Keratinocyte (primary cell): Measurements from ENCODE around the gene NRG3. TPM values are rescaled to one million over a fixed set of nuclear protein-coding genes. Genes with fewer than 3 reads are reported as not detected.

Experiments used
- DNase-seq: peaks from one replicate; pipeline ENCODE4 v3.0.0-alpha.2; 2011; ENCODE audit warnings: low read depth, missing footprints, low spot score
- FAIRE-seq: peaks from 2 replicates; lab custom pipeline; 2011; peaks lifted over from hg19 to GRCh38; lab: Jason Lieb, UNC
- H2AFZ ChIP-seq: 2 replicates; pipeline ENCODE4 v1.6.0; 2012; ENCODE audit warnings: low read length, control low read depth, inconsistent platforms; ENCODE audit not compliant: control insufficient read depth
- H3K27ac ChIP-seq: 2 replicates; pipeline ENCODE4 v1.5.1; 2011; ENCODE audit warnings: low read length; ENCODE audit not compliant: control insufficient read depth, insufficient read depth
- H3K27me3 ChIP-seq: 3 replicates; pipeline ENCODE4 v1.6.0; 2011; ENCODE audit warnings: low read length; ENCODE audit not compliant: control insufficient read depth, insufficient read depth; ENCODE audit errors: extremely low read depth
- H3K36me3 ChIP-seq, 2 experiments: 2 replicates in 1 of 2; 3 replicates in 1 of 2; pipeline ENCODE4 v1.5.1; 2011; ENCODE audit warnings: low read length in 2 of 2, mild to moderate bottlenecking in 1 of 2; ENCODE audit not compliant: control insufficient read depth in 2 of 2, insufficient read depth in 2 of 2; ENCODE audit errors: extremely low read depth in 1 of 2
- H3K4me1 ChIP-seq: 3 replicates; pipeline ENCODE4 v1.5.1; 2011; ENCODE audit warnings: low read length; ENCODE audit not compliant: control insufficient read depth, insufficient read depth; ENCODE audit errors: extremely low read depth
- H3K4me2 ChIP-seq: 3 replicates; pipeline ENCODE4 v1.6.0; 2011; ENCODE audit warnings: low read depth, low read length; ENCODE audit not compliant: control insufficient read depth, insufficient read depth; ENCODE audit errors: extremely low read depth
- H3K4me3 ChIP-seq, 3 experiments: fragments of 200-600 bp in 1 of 3; sonication (generic) in 1 of 3; 2 replicates in 2 of 3; 3 replicates in 1 of 3; pipeline ENCODE4 v1.5.1; 2011 to 2016; ENCODE audit warnings: low read length in 3 of 3, mild to moderate bottlenecking in 3 of 3, control low read depth in 2 of 3, inconsistent platforms in 1 of 3, low read depth in 1 of 3, mixed read lengths in 1 of 3, mixed run types in 1 of 3, moderate library complexity in 1 of 3; ENCODE audit not compliant: control insufficient read depth in 2 of 3, insufficient read depth in 2 of 3; ENCODE audit errors: extremely low read depth in 1 of 3
- H3K79me2 ChIP-seq: 2 replicates; pipeline ENCODE4 v1.6.0; 2012; ENCODE audit warnings: low read length; ENCODE audit not compliant: control insufficient read depth, insufficient read depth
- H3K9ac ChIP-seq: 3 replicates; pipeline ENCODE4 v1.6.0; 2011; ENCODE audit warnings: low read length; ENCODE audit not compliant: control insufficient read depth, insufficient read depth; ENCODE audit errors: extremely low read depth
- H3K9me1 ChIP-seq: 3 replicates; pipeline ENCODE4 v1.6.0; 2011; ENCODE audit warnings: low read length; ENCODE audit not compliant: control insufficient read depth, insufficient read depth; ENCODE audit errors: extremely low read depth
- H3K9me3 ChIP-seq: 2 replicates; pipeline ENCODE4 v1.5.1; 2012; ENCODE audit warnings: low read depth, low read length; ENCODE audit not compliant: control insufficient read depth
- H4K20me1 ChIP-seq: 3 replicates; pipeline ENCODE4 v1.6.0; 2011; ENCODE audit warnings: low read length; ENCODE audit not compliant: control insufficient read depth, insufficient read depth; ENCODE audit errors: extremely low read depth
- EZH2 ChIP-seq: IDR thresholded peaks from one replicate; pipeline ENCODE4 v1.6.1; 2012; ENCODE audit warnings: inconsistent platforms, mild to moderate bottlenecking, low read length, moderate library complexity
- dilution Hi-C: fragments of 300-500 bp; cut with MboI; formaldehyde crosslinking; loops from one replicate; pipeline ENCODE4 v1.7.0; 2020; ENCODE audit warnings: low sequenced_read_pairs; ENCODE audit not compliant: extremely low pct_ligation_motif_present
- polyA plus RNA-seq, 5 experiments: library from polyadenylated mRNA; depleted of rRNA in 3 of 5; stranded (reverse) in 3 of 5; stranded (forward) in 1 of 5; unstranded in 1 of 5; fragments of >200 nt; gene quantifications; 1 replicate in 1 of 5; 2 replicates in 3 of 5; 3 replicates in 1 of 5; pipeline versions ENCODE4 v1.2.1 to v1.2.3, GENCODE V29; 2011 to 2012; ENCODE audit warnings: missing spikeins in 2 of 5, low read depth in 1 of 5, low replicate concordance in 1 of 5
- TF ChIP-seq, protein P1 (sequence below), 3 experiments: IDR thresholded peaks in 1 of 3; conservative IDR thresholded peaks in 1 of 3; optimal IDR thresholded peaks in 1 of 3; 2 replicates in 2 of 3; 3 replicates in 1 of 3; pipeline versions ENCODE3 to v1.5.1; 2011; ENCODE audit warnings: low read length in 3 of 3, mild to moderate bottlenecking in 3 of 3, moderate library complexity in 2 of 3, control low read depth in 1 of 3, inconsistent platforms in 1 of 3; ENCODE audit not compliant: insufficient read depth in 2 of 3; ENCODE audit errors: extremely low read depth in 1 of 3

Gene NRG3
- polyA plus RNA-seq, 1 donor (not counting 4 experiments of a cell fraction or from before 2014, with no cell fraction given): not detected

DNA sequence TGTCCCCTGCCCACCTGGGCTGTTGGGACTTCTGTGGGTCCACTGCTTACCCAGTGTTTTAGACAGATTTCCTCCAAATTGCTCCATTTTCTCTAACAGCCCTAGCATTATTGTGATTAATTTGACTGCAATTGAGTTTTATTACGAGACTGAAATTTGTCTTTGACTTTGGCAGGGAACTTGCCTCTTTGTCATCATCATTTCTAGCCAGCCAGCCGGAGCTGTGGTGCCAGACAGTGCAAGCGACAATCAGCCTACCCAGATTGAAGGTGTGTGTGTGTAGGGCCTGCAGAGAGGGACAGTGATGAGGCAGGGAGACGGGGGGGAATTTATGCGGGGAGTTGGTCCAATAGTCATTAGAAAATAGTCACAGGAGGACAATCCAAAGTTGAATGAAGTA, 743.0 kb downstream of the NRG3 start:
- no peak overlapping the region for H3K27ac ChIP-seq
- FAIRE-seq (no peak), DNase-seq (no peak)
- no peaks in the 10 kb centered on the region for H3K9me1 ChIP-seq
- dilution Hi-C loops: no loop called here
- no peaks in the 10 kb centered on the region for H3K4me1 ChIP-seq
- no peaks in the 10 kb centered on the region for H3K36me3 ChIP-seq
- no peak overlapping the region for H2AFZ ChIP-seq
- no peak overlapping the region for H3K9ac ChIP-seq
- TF ChIP-seq EZH2: no peak
- TF ChIP-seq, protein P1, sequence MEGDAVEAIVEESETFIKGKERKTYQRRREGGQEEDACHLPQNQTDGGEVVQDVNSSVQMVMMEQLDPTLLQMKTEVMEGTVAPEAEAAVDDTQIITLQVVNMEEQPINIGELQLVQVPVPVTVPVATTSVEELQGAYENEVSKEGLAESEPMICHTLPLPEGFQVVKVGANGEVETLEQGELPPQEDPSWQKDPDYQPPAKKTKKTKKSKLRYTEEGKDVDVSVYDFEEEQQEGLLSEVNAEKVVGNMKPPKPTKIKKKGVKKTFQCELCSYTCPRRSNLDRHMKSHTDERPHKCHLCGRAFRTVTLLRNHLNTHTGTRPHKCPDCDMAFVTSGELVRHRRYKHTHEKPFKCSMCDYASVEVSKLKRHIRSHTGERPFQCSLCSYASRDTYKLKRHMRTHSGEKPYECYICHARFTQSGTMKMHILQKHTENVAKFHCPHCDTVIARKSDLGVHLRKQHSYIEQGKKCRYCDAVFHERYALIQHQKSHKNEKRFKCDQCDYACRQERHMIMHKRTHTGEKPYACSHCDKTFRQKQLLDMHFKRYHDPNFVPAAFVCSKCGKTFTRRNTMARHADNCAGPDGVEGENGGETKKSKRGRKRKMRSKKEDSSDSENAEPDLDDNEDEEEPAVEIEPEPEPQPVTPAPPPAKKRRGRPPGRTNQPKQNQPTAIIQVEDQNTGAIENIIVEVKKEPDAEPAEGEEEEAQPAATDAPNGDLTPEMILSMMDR (optimal IDR thresholded peaks at IDR 0.05 in 1 of 3, IDR thresholded peaks at IDR 0.05 in 1 of 3, conservative IDR thresholded peaks at IDR 0.05 in 1 of 3; ENCODE audit: extremely low read depth in 1 of 3, insufficient read depth in 2 of 3, low read length in 3 of 3): no peak
- H3K27me3 ChIP-seq: no peaks in the 10 kb centered on the region
- no peaks in the 10 kb centered on the region for H3K79me2 ChIP-seq
- no peaks in the 10 kb centered on the region for H3K9me3 ChIP-seq
- no peak overlapping the region for H3K4me2 ChIP-seq
- no peaks in the 10 kb centered on the region for H4K20me1 ChIP-seq
- H3K4me3 ChIP-seq: no peak overlapping the region

DNA sequence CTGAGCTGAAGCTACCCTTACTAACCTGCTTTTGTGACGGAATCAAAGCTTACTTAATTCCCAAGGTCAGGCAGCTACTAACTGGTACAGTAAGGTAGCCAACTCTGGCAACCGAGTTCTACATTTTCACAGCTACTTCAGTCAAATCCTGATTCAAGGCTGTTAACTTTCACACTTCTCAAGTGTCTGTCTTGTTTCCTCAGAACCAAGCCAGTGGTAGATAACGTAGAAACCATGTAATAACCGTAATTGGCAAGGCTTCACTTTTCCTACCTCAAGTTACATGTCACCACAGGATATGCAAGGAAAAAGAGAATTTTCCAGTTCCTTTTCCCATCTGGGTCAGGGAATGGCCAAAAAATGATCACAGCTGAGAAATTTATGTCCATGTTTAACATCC, 746.7 kb downstream of the NRG3 start:
- Histone ChIP-seq H3K36me3 (no peaks in the 10 kb centered on the region), H3K4me1 (no peaks in the 10 kb centered on the region), H3K9me1 (no peaks in the 10 kb centered on the region), H2AFZ (no peak overlapping the region), H3K4me2 (no peak overlapping the region), H4K20me1 (no peaks in the 10 kb centered on the region), H3K27me3 (no peaks in the 10 kb centered on the region), H3K27ac (no peak overlapping the region), H3K4me3 (no peak overlapping the region), H3K79me2 (no peaks in the 10 kb centered on the region), H3K9ac (no peak overlapping the region), H3K9me3 (no peaks in the 10 kb centered on the region)
- DNase-seq: no peak
- FAIRE-seq: no peak
- TF ChIP-seq EZH2: no peak
- TF ChIP-seq, protein P1 (optimal IDR thresholded peaks at IDR 0.05 in 1 of 3, IDR thresholded peaks at IDR 0.05 in 1 of 3, conservative IDR thresholded peaks at IDR 0.05 in 1 of 3; ENCODE audit: extremely low read depth in 1 of 3, insufficient read depth in 2 of 3, low read length in 3 of 3): no peak
- dilution Hi-C loops: no loop called here
